ENCODE data around the gene NPNT.
"Not testable (repeated sequence)": the region's sequence is repeated elsewhere in the genome, so short reads cannot be mapped to it uniquely, and the experiment has no call there.

NPNT gene

DNA sequence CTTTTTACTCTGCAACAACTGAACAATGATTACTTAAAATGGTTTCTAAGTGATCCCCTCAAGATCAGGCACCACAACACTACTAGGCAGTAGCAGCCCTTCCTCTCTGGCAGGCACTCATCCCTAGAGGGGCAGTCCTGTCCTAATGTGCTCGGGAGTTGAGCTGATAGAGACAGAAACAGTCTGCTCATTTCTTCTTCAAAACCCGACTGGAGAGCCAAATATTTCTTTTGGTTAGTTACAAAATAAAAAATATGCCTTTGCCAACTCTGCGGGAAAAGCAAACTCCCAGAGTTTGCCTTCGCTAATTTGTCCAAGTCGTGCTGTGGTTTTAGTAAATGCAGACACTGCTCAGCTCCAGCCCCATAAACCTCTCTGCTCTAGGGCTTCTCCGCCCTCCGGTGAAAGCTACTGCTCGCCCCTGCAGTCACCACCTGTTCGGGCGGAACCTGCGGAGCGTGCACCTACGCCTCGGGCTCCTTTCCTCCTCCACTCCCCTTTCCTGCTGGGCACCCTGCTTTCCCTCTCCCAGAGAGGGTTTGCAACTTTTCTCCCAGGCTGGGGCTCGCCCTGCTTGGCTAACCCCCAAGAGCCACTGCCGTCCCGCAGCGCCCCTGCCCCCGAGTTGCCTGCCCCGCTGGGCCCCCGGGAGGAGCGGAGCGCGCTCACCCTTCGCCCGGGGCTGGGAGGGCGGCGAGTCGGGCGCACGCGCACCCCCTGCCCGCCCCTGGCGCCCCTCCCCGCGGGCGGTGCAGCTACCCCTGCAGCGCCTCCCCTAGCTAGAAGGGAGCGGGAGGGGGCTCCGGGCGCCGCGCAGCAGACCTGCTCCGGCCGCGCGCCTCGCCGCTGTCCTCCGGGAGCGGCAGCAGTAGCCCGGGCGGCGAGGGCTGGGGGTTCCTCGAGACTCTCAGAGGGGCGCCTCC, at the start of gene NPNT:
TSS of gene NPNT (plus strand) at position 812 of the 923 bp plus-strand sequence. CDS start 182 bp downstream, outside the sequence.
- DNase-seq, result no peak

DNA sequence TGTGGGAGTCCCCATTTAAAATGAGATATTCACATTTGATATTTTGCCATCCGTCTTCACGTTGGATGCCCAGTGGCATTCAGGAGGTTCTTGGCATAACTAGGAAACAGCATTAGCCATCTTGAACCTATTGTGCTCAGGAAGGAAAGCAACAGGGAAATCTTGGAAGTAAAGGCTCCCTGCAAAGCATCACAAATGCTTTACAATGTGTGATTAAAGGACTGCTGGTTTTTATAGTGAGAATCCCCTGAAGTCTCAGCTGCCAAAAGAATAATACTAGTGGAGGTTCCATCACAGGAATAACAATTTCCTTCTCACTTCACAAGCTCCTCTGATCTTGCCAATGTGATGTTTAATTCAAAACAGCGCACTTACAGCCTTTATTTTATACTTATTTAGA, 49.7 kb upstream of the NPNT start:
- DNase-seq, result no peak

GRCh38 chr4:105848359-105848758, 46.9 kb upstream of the NPNT start:
- DNase-seq, result not testable (repeated sequence)

- DNase-seq, result no peak
Observed at GRCh38 chr4:105851196-105851595, 44.1 kb upstream of the NPNT start.

DNA sequence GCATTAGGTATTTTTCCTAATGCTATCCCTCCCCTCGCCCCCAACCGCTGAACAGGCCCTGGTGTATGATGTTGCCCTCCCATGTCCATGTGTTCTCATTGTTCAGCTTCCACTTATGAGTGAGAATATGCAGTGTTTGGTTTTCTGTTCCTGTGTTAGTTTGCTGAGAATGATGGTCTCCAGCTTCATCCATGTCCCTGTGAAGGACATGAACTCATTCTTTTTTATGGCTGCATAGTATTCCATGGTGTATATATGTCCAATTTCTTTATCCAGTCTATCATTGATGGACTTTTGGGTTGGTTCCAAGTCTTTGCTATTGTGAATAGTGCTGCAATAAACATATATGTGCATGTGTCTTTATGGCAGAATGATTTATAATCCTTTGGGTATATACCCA, 43.0 kb upstream of the NPNT start:
- DNase-seq, result not testable (repeated sequence)

- no peak for DNase-seq
Observed at GRCh38 chr4:105858466-105859040, 36.7 kb upstream of the NPNT start.

GRCh38 chr4:105859233-105859632, 36.0 kb upstream of the NPNT start:
- DNase-seq, result no peak

GRCh38 chr4:105870963-105871362, 24.3 kb upstream of the NPNT start:
- DNase-seq, result no peak

DNA sequence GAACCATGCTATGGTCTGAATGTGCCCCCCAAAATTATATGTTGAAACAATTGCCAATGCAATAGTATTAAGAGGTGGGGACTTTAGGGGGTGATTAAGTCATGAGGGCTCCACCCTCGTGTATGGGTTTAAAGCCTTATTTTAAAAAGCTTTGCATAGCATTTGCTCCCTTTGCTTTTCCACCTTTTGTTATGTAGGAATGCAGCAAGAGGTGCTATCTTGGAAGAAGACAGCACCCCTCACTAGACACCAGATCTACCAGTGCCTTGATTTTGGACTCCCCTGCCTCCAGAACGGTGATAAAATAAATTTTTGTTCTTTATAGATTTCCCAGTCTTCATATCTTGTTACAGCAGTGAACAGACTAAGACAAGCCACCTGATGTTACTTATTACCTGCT, 23.3 kb upstream of the NPNT start:
- DNase-seq, result no peak

- DNase-seq, result no peak
Observed at GRCh38 chr4:105875233-105875632, 20.0 kb upstream of the NPNT start.

- DNase-seq, result no peak
Observed at GRCh38 chr4:105878668-105879067, 16.6 kb upstream of the NPNT start.

DNA sequence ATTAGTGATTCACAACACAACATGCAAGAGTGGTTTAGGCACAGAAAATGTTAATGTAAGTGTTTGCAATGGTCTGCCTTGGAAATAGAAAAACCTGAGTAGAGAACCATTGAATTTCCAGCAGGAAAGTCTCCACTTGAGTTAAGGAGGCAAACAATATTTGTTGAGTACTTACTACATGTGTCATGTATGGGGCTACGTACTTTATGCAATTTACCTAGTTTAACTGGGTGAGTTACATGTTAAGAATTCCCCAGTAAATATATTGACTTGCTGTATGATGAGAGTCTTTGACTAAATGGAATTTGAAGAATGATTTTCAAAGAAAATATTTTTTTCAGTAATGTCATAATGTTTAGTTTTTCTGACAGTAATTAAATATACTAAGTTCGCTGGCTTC, 7.8 kb upstream of the NPNT start:
- DNase-seq, result no peak

GRCh38 chr4:105895583-105896460, 551 bp downstream of the NPNT start:
- no peak for DNase-seq

- no peak for DNase-seq
Observed at GRCh38 chr4:105896461-105896942, 1.2 kb downstream of the NPNT start.

DNA sequence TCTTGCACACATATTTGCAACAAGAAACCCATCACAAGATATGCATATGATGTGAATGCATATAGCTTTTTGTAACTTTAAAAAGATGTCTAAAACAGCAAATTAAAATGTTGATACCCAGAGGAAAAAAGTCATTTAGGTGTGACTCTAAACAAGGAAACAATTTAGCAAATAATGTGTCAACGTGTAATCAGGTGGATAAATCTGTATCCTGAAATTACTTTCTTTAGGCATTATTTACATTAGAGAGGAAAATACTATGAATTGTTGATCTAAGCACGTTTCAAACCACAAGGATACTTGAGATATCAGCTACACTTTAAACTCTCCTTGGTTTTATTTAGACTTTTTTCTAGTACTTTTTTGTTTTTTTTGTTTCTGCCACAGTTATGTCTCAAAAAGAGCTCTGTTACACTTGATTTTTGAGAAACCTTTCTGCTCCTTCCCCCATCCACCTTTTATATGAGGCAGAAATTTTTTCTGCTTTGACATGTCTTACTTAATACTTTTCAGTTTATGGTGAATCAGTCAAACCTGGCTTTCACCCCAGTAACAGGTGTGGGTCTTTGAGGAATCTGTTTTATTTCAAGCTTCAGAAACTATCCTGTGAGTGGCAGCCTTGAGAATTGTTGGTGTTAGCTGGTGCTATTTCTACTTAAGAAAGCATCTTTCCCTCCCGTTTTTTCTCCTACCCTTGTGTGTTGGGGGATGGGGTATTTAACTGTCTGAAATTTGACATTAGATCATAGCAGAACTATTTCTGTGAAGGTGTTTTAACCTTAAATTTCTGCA, 1.9 kb downstream of the NPNT start:
- no peak for DNase-seq

DNA sequence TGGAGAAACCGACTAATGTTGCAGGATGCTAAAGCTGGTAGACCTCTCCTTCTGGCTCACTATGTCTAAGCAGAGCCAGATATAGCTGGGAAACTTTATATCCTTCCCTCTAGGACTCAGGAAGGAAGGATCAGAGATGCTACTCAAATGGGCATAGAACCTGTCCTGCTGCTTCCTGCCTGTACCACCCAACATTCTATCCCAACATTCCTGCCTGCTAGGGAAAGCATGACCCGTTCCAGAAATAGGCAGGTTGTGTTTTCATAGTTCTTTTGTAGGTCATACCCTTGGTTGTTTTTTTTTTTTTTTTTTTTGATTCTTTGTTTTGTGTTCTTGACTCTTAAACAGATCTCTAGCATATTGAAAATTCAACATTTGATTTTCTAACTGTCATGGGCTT, 5.3 kb downstream of the NPNT start:
- DNase-seq, result no peak

DNA sequence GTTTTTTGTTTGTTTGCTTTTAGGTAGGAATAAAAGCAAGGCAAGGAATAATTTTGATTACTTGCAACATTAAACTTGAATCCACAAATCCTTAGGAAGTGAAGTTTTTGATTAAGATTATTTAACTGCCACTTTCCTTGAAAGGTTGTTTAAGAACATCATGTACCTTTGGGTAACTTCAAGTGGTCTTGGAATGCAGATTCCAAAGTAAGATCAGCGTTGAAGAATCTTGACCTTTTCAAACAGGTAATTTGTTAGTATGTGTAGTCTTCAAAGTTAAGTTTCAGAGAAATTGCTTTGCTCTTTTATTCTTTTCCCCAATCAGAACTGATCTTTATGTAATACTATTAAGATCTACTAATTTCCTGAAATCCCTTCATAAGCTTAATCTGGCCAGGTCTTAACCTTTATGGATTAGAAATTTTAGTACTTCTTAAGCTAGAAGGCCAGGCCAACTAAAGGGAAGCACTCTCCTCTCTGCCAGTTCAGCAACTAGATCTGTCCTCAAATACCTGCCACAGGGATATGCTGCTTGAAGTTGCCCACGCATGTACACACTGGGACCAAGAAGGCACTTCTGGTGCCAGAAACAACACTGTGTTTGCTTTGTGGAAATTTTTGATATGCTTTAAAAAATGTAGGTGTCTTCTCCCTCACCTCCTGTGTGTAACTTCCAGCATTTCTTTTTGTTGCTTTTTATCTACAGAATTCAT, 7.4 kb downstream of the NPNT start:
- no peak for DNase-seq

GRCh38 chr4:105909787-105910281, 14.6 kb downstream of the NPNT start:
- DNase-seq, result no peak

- DNase-seq, result no peak
Observed at GRCh38 chr4:105911426-105911825, 16.2 kb downstream of the NPNT start.

GRCh38 chr4:105912633-105913032, 17.4 kb downstream of the NPNT start:
- DNase-seq, result no peak

DNA sequence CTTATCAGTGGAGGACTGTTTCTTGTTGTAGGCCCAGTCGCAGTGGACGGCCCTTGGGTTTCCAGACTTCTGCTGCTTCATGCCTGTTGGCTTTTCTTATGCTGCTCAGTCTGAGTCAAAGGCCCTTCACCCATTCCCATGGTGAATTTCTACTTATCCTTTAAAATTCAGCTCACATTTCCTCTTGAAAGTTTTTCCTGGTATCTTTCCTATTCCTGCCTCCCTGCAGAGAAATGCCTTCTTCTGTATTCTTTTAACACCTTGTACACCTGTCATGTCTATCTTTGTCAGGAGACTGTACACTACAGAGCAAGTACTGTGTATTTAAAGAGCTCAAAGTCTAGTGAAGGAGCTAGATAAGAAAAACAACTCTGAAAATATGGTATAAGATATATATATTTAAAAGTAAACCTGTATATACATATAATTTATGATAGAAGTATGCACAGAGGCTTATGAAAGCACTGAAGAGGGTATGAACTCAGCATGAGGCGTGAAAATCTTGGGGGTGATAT, 22.0 kb downstream of the NPNT start:
- no peak for DNase-seq
